SJSA1 (cell line): ENCODE measurements around the gene PGBD1. TPM values are rescaled to one million over a fixed set of nuclear protein-coding genes. Genes with fewer than 3 reads are reported as not detected.
"Not testable (repeated sequence)": the region's sequence is repeated elsewhere in the genome, so short reads cannot be mapped to it uniquely, and the experiment has no call there.

Experiments used
- DNase-seq, 2 experiments: peaks; one replicate each; pipeline ENCODE4 v3.0.0-alpha.2; 2015 to 2020; ENCODE audit warnings: low spot score in 2 of 2, low read depth in 1 of 2
- H3K27ac ChIP-seq: fragments of 250-450 bp; sonication (Bioruptor Pico); 2 replicates; pipeline ENCODE4 v1.5.1; 2020; ENCODE audit warnings: mild to moderate bottlenecking, moderate library complexity
- H3K27me3 ChIP-seq: fragments of 250-450 bp; sonication (Bioruptor Pico); replicated peaks from 2 replicates; pipeline ENCODE4 v1.5.1; 2020; ENCODE audit warnings: mild to moderate bottlenecking, moderate library complexity
- H3K36me3 ChIP-seq: fragments of 250-450 bp; sonication (Bioruptor Pico); 2 replicates; pipeline ENCODE4 v1.5.1; 2020; ENCODE audit warnings: mild to moderate bottlenecking
- H3K4me1 ChIP-seq: fragments of 250-450 bp; sonication (Bioruptor Pico); replicated peaks from 2 replicates; pipeline ENCODE4 v1.6.1; 2021; ENCODE audit warnings: mild to moderate bottlenecking
- H3K4me3 ChIP-seq: fragments of 250-450 bp; sonication (Bioruptor Pico); 2 replicates; pipeline ENCODE4 v1.5.1; 2020; ENCODE audit warnings: mild to moderate bottlenecking
- H3K9me3 ChIP-seq: fragments of 250-450 bp; sonication (Bioruptor Pico); replicated peaks from 2 replicates; pipeline ENCODE4 v1.5.1; 2020; ENCODE audit warnings: mild to moderate bottlenecking
- total RNA-seq: library from RNA; depleted of rRNA; stranded (reverse); fragments of >200 nt; shearing (Covaris generic); gene quantifications from 2 replicates; pipeline ENCODE4 v1.2.3, GENCODE V29; 2014

The PGBD1 gene
- total RNA-seq, 1 experiment from 2014 or later = 13.4 TPM

GRCh38 chr6:28296520-28297060 is 15.2 kb downstream of the PGBD1 start:
- Histone ChIP-seq H3K36me3 (peaks cover 58% of the 10 kb centered on the region), H3K4me3 (no peak overlapping the region), H3K27me3 (no peaks in the 10 kb centered on the region), H3K4me1 (no peaks in the 10 kb centered on the region), H3K9me3 (no peaks in the 10 kb centered on the region), H3K27ac (no peak overlapping the region)
- no peak for DNase-seq

GRCh38 chr6:28303570-28303969 is 22.2 kb downstream of the PGBD1 start:
- Histone ChIP-seq H3K4me1 (no peaks in the 10 kb centered on the region), H3K36me3 (peaks cover 22% of the 10 kb centered on the region), H3K27ac (no peak overlapping the region), H3K9me3 (no peaks in the 10 kb centered on the region), H3K4me3 (no peak overlapping the region), H3K27me3 (no peaks in the 10 kb centered on the region)
- DNase-seq = no peak

- not testable (repeated sequence) for H3K27me3 ChIP-seq, H3K36me3 ChIP-seq, DNase-seq, H3K9me3 ChIP-seq, H3K4me1 ChIP-seq, H3K27ac ChIP-seq, H3K4me3 ChIP-seq
These were observed 25.0 kb downstream of the PGBD1 start for GRCh38 chr6:28306363-28306762.

- no peak overlapping the region for H3K27ac ChIP-seq
- no peaks in the 10 kb centered on the region for H3K27me3 ChIP-seq
- H3K4me1 ChIP-seq = no peaks in the 10 kb centered on the region
- H3K36me3 ChIP-seq = no peaks in the 10 kb centered on the region
- DNase-seq = no peak
- no peaks in the 10 kb centered on the region for H3K9me3 ChIP-seq
- H3K4me3 ChIP-seq = no peak overlapping the region
These were observed 29.9 kb downstream of the PGBD1 start for GRCh38 chr6:28311139-28311823.

- no peaks in the 10 kb centered on the region for H3K4me1 ChIP-seq
- H3K4me3 ChIP-seq = no peak overlapping the region
- no peaks in the 10 kb centered on the region for H3K36me3 ChIP-seq
- DNase-seq = no peak
- H3K27me3 ChIP-seq = no peaks in the 10 kb centered on the region
- H3K9me3 ChIP-seq = no peaks in the 10 kb centered on the region
- H3K27ac ChIP-seq = no peak overlapping the region
These were observed 31.6 kb downstream of the PGBD1 start for GRCh38 chr6:28312939-28313338.

GRCh38 chr6:28315628-28316027 is 34.3 kb downstream of the PGBD1 start:
- Histone ChIP-seq H3K27ac (no peak overlapping the region), H3K9me3 (peaks cover 4% of the 10 kb centered on the region; the same call in 1 of the 2 replicates), H3K4me1 (no peaks in the 10 kb centered on the region), H3K4me3 (no peak overlapping the region), H3K36me3 (no peaks in the 10 kb centered on the region), H3K27me3 (no peaks in the 10 kb centered on the region)
- no peak for DNase-seq

- not testable (repeated sequence) for H3K27ac ChIP-seq, DNase-seq, H3K9me3 ChIP-seq, H3K4me3 ChIP-seq, H3K27me3 ChIP-seq, H3K4me1 ChIP-seq, H3K36me3 ChIP-seq
These were observed 36.5 kb downstream of the PGBD1 start for GRCh38 chr6:28317866-28318265.

- Histone ChIP-seq H3K36me3 (peaks cover 17% of the 10 kb centered on the region), H3K4me1 (no peaks in the 10 kb centered on the region), H3K27me3 (no peaks in the 10 kb centered on the region), H3K4me3 (no peak overlapping the region), H3K27ac (no peak overlapping the region), H3K9me3 (peaks cover 23% of the 10 kb centered on the region)
- DNase-seq = no peak
These were observed 41.3 kb downstream of the PGBD1 start for GRCh38 chr6:28322661-28323060.

- no peak for DNase-seq
- Histone ChIP-seq H3K27me3 (no peaks in the 10 kb centered on the region), H3K4me1 (no peaks in the 10 kb centered on the region), H3K9me3 (peaks cover 23% of the 10 kb centered on the region), H3K27ac (no peak overlapping the region), H3K36me3 (peaks cover 19% of the 10 kb centered on the region), H3K4me3 (no peak overlapping the region)
These were observed 42.5 kb downstream of the PGBD1 start for GRCh38 chr6:28323813-28324424.

GRCh38 chr6:28326371-28326948 is 45.1 kb downstream of the PGBD1 start:
- DNase-seq = no peak
- H3K27me3 ChIP-seq = no peaks in the 10 kb centered on the region

GRCh38 chr6:28330041-28330440 is 48.7 kb downstream of the PGBD1 start:
- H3K36me3 ChIP-seq = peaks cover 21% of the 10 kb centered on the region
- peaks cover 2% of the 10 kb centered on the region; the same call in 1 of the 2 replicates for H3K4me1 ChIP-seq
- no peak overlapping the region for H3K4me3 ChIP-seq
- H3K9me3 ChIP-seq = peaks cover 20% of the 10 kb centered on the region
- DNase-seq = no peak
- no peaks in the 10 kb centered on the region for H3K27me3 ChIP-seq
- no peak overlapping the region for H3K27ac ChIP-seq

More at GRCh38 chr6:28326371-28326948, 45.1 kb downstream of the PGBD1 start:
- Histone ChIP-seq H3K36me3 (peaks cover 24% of the 10 kb centered on the region), H3K4me3 (no peak overlapping the region), H3K27ac (no peak overlapping the region), H3K9me3 (peaks cover 20% of the 10 kb centered on the region), H3K4me1 (no peaks in the 10 kb centered on the region)

GRCh38 chr6:28333047-28333446 is 51.7 kb downstream of the PGBD1 start:
- H3K4me3 ChIP-seq = no peak overlapping the region
- no peak overlapping the region for H3K27ac ChIP-seq
- H3K36me3 ChIP-seq = peaks cover 7% of the 10 kb centered on the region; the same call in 1 of the 2 replicates
- peaks cover 12% of the 10 kb centered on the region for H3K4me1 ChIP-seq
- H3K9me3 ChIP-seq = no peaks in the 10 kb centered on the region; the same call in 1 of the 2 replicates
- no peak for DNase-seq
- H3K27me3 ChIP-seq = no peaks in the 10 kb centered on the region

- no peaks in the 10 kb centered on the region for H3K27me3 ChIP-seq
- H3K27ac ChIP-seq = no peak overlapping the region
- no peak overlapping the region for H3K4me3 ChIP-seq
- H3K9me3 ChIP-seq = no peaks in the 10 kb centered on the region; the same call in 1 of the 2 replicates
- peaks cover 7% of the 10 kb centered on the region; the same call in 1 of the 2 replicates for H3K36me3 ChIP-seq
- peaks cover 12% of the 10 kb centered on the region for H3K4me1 ChIP-seq
- no peak for DNase-seq
These were observed 52.2 kb downstream of the PGBD1 start for GRCh38 chr6:28333599-28334018.
